GM21737 (cell line): ENCODE data around the gene IARS1.

Experiments used
- ATAC-seq: cut with Tn5 transposase; IDR thresholded peaks from one replicate; pipeline ENCODE4 v1.9.1; 2021; ENCODE audit warnings: mild to moderate bottlenecking, moderate library complexity; ENCODE audit not compliant: unreplicated experiment

The IARS1 gene

GRCh38 chr9:92295827-92296258 lies 2.3 kb upstream of the IARS1 start:
- ATAC-seq, result no peak

GRCh38 chr9:92295240-92295790 lies 1.8 kb upstream of the IARS1 start:
- ATAC-seq, result no peak

GRCh38 chr9:92294297-92294676 lies 790 bp upstream of the IARS1 start:
- ATAC-seq, result no peak

GRCh38 chr9:92293075-92293354 lies 482 bp downstream of the IARS1 start:
- no peak for ATAC-seq

- no peak for ATAC-seq
Measured at GRCh38 chr9:92292338-92293074, 991 bp downstream of the IARS1 start.

- no peak for ATAC-seq
Measured at GRCh38 chr9:92291577-92291976, 1.9 kb downstream of the IARS1 start.

- ATAC-seq, result no peak
Measured at GRCh38 chr9:92290785-92291429, 2.6 kb downstream of the IARS1 start.

GRCh38 chr9:92289708-92290390 lies 3.6 kb downstream of the IARS1 start:
- no peak for ATAC-seq

GRCh38 chr9:92279302-92279701 lies 14.2 kb downstream of the IARS1 start:
- no peak for ATAC-seq

GRCh38 chr9:92278110-92278509 lies 15.4 kb downstream of the IARS1 start:
- no peak for ATAC-seq

GRCh38 chr9:92276331-92277032 lies 17.0 kb downstream of the IARS1 start:
- ATAC-seq, result no peak

- no peak for ATAC-seq
Measured at GRCh38 chr9:92275541-92275940, 18.0 kb downstream of the IARS1 start.

- no peak for ATAC-seq
Measured at GRCh38 chr9:92270511-92270910, 23.0 kb downstream of the IARS1 start.

GRCh38 chr9:92266486-92266885 lies 27.0 kb downstream of the IARS1 start:
- no peak for ATAC-seq

GRCh38 chr9:92265154-92265553 lies 28.3 kb downstream of the IARS1 start:
- no peak for ATAC-seq

- no peak for ATAC-seq
Measured at GRCh38 chr9:92263131-92263530, 30.4 kb downstream of the IARS1 start.

GRCh38 chr9:92257327-92257726 lies 36.2 kb downstream of the IARS1 start:
- ATAC-seq, result no peak

- no peak for ATAC-seq
Measured at GRCh38 chr9:92254381-92255337, 38.8 kb downstream of the IARS1 start.

GRCh38 chr9:92253656-92254055 lies 39.8 kb downstream of the IARS1 start:
- no peak for ATAC-seq

- ATAC-seq, result no peak
Measured at GRCh38 chr9:92247981-92248380, 45.5 kb downstream of the IARS1 start.
